HEK293 (cell line): Measurements from ENCODE around the gene TSPAN1.
"Not testable (repeated sequence)": the region's sequence is repeated elsewhere in the genome, so short reads cannot be mapped to it uniquely, and the experiment has no call there.

Source experiments
- CTCF ChIA-PET: fragments of 350-600 bp; formaldehyde crosslinking; extraction: SDS; loops from one replicate; lab custom pipeline; 2021; ENCODE audit warnings: antibody characterized with exemption; lab: Yijun Ruan, JAX
- POLR2A ChIA-PET: fragments of 300-600 bp; formaldehyde crosslinking; extraction: SDS; loops from one replicate; lab custom pipeline; 2020; ENCODE audit warnings: antibody characterized with exemption, inconsistent platforms; lab: Yijun Ruan, JAX
- H3K27ac ChIP-seq: fragments of 200-500 bp; sonication (Bioruptor generic); 2 replicates; pipeline ENCODE4 v1.5.1; 2014; ENCODE audit warnings: low read depth, low read length, control low read depth, inconsistent platforms; ENCODE audit errors: extremely low read depth
- H3K36me3 ChIP-seq, 2 experiments: fragments of 200-500 bp in 1 of 2; sonication (Bioruptor generic) in 1 of 2; 1 replicate in 1 of 2; 2 replicates in 1 of 2; pipeline ENCODE4 v1.5.1; 2014 to 2017; ENCODE audit warnings: inconsistent platforms in 2 of 2, low read length in 2 of 2; ENCODE audit not compliant: control insufficient read depth in 2 of 2, insufficient read depth in 1 of 2
- H3K4me1 ChIP-seq: fragments of 200-500 bp; sonication (Bioruptor generic); 2 replicates; pipeline ENCODE4 v1.5.1; 2014; ENCODE audit warnings: mild to moderate bottlenecking, low read length, inconsistent platforms; ENCODE audit not compliant: control insufficient read depth, insufficient read depth
- H3K4me3 ChIP-seq: 2 replicates; pipeline ENCODE4 v1.5.1; 2011; ENCODE audit warnings: low read depth, mild to moderate bottlenecking, control low read depth, low read length, moderate library complexity
- H3K9me3 ChIP-seq: fragments of 200-500 bp; sonication (Bioruptor generic); 2 replicates; pipeline ENCODE4 v1.5.1; 2014; ENCODE audit warnings: low read depth, low read length, inconsistent platforms; ENCODE audit not compliant: control insufficient read depth, insufficient read depth
- BCL11A ChIP-seq: fragments of 450-650 bp; formaldehyde crosslinking; IDR thresholded peaks from 2 replicates; pipeline ENCODE4 v1.5.1; 2016; ENCODE audit warnings: low read depth, missing biosample characterization, missing genetic modification characterization
- HOXA7 ChIP-seq: sonication (generic); formaldehyde crosslinking; IDR thresholded peaks from 2 replicates; pipeline ENCODE4 v1.8.1; 2022; ENCODE audit warnings: missing genetic modification reagents, borderline replicate concordance
- SP7 ChIP-seq: fragments of 450-650 bp; formaldehyde crosslinking; IDR thresholded peaks from 2 replicates; pipeline ENCODE4 v1.5.1; 2016; ENCODE audit warnings: missing biosample characterization, missing genetic modification characterization
- YY2 ChIP-seq: fragments of 450-650 bp; formaldehyde crosslinking; IDR thresholded peaks from 2 replicates; pipeline ENCODE4 v1.5.1; 2016; ENCODE audit warnings: missing biosample characterization, missing genetic modification characterization
- ZBTB20 ChIP-seq: fragments of 450-650 bp; formaldehyde crosslinking; IDR thresholded peaks from 2 replicates; pipeline ENCODE4 v1.5.1; 2016; ENCODE audit warnings: missing biosample characterization, missing genetic modification characterization
- ZBTB8A ChIP-seq: fragments of 450-650 bp; formaldehyde crosslinking; IDR thresholded peaks from 2 replicates; pipeline ENCODE4 v1.5.1; 2016; ENCODE audit warnings: missing biosample characterization, missing genetic modification characterization
- ZEB2 ChIP-seq: fragments of 450-650 bp; formaldehyde crosslinking; IDR thresholded peaks from 2 replicates; pipeline ENCODE4 v1.5.1; 2016; ENCODE audit warnings: missing biosample characterization, missing genetic modification characterization
- ZFP41 ChIP-seq: fragments of 450-650 bp; formaldehyde crosslinking; IDR thresholded peaks from 2 replicates; pipeline ENCODE4 v1.5.1; 2016; ENCODE audit warnings: missing biosample characterization, missing genetic modification characterization, borderline replicate concordance
- ZNF121 ChIP-seq: fragments of 450-650 bp; formaldehyde crosslinking; IDR thresholded peaks from 2 replicates; pipeline ENCODE4 v1.5.1; 2016; ENCODE audit warnings: missing biosample characterization, missing genetic modification characterization
- ZNF132 ChIP-seq: fragments of 450-650 bp; formaldehyde crosslinking; IDR thresholded peaks from 2 replicates; pipeline ENCODE4 v1.5.1; 2017; ENCODE audit warnings: missing biosample characterization, missing genetic modification characterization, borderline replicate concordance
- ZNF2 ChIP-seq: fragments of 450-650 bp; formaldehyde crosslinking; IDR thresholded peaks from 2 replicates; pipeline ENCODE4 v1.5.1; 2016; ENCODE audit warnings: missing biosample characterization, missing genetic modification characterization
- ZNF24 ChIP-seq: fragments of 450-650 bp; formaldehyde crosslinking; IDR thresholded peaks from 2 replicates; pipeline ENCODE4 v1.5.1; 2016; ENCODE audit warnings: missing biosample characterization, missing genetic modification characterization
- ZNF350 ChIP-seq: fragments of 450-650 bp; formaldehyde crosslinking; IDR thresholded peaks from 2 replicates; pipeline ENCODE4 v1.5.0; 2017; ENCODE audit warnings: missing biosample characterization, mild to moderate bottlenecking, missing genetic modification characterization
- ZNF416 ChIP-seq: fragments of 450-650 bp; formaldehyde crosslinking; IDR thresholded peaks from 2 replicates; pipeline ENCODE4 v1.5.1; 2016; ENCODE audit warnings: missing biosample characterization, missing genetic modification characterization
- ZNF549 ChIP-seq: fragments of 450-650 bp; IDR thresholded peaks from 2 replicates; pipeline ENCODE4 v1.5.1; 2018; ENCODE audit warnings: missing biosample characterization, missing genetic modification characterization, mild to moderate bottlenecking, inconsistent platforms, moderate library complexity
- ZNF624 ChIP-seq: fragments of 450-650 bp; formaldehyde crosslinking; IDR thresholded peaks from 2 replicates; pipeline ENCODE4 v1.5.1; 2017; ENCODE audit warnings: missing biosample characterization, missing genetic modification characterization
- ZNF626 ChIP-seq: fragments of 450-650 bp; sonication (Bioruptor Pico); formaldehyde crosslinking; IDR thresholded peaks from 2 replicates; pipeline ENCODE4 v1.5.1; 2018; ENCODE audit warnings: missing biosample characterization, missing genetic modification characterization, inconsistent platforms
- ZNF654 ChIP-seq: fragments of 450-650 bp; formaldehyde crosslinking; IDR thresholded peaks from 2 replicates; pipeline ENCODE4 v1.5.1; 2016; ENCODE audit warnings: low read depth, missing biosample characterization, missing genetic modification characterization
- ZNF660 ChIP-seq: fragments of 450-650 bp; IDR thresholded peaks from 2 replicates; pipeline ENCODE4 v1.5.1; 2018; ENCODE audit warnings: missing biosample characterization, mild to moderate bottlenecking, missing genetic modification characterization
- ZNF843 ChIP-seq: fragments of 450-650 bp; formaldehyde crosslinking; IDR thresholded peaks from 2 replicates; pipeline ENCODE4 v1.5.1; 2016; ENCODE audit warnings: missing biosample characterization, missing genetic modification characterization
- ZSCAN30 ChIP-seq: fragments of 450-650 bp; IDR thresholded peaks from 2 replicates; pipeline ENCODE4 v1.5.1; 2018; ENCODE audit warnings: missing biosample characterization, mild to moderate bottlenecking, missing genetic modification characterization, moderate library complexity
- TF ChIP-seq, protein P1 (sequence below): IDR thresholded peaks from 2 replicates; pipeline ENCODE4 v1.6.1; 2011; ENCODE audit warnings: mild to moderate bottlenecking, low read depth, low read length, borderline replicate concordance
- TF ChIP-seq, protein P2 (sequence below): fragments of 450-650 bp; formaldehyde crosslinking; IDR thresholded peaks from 2 replicates; pipeline ENCODE4 v1.5.1; 2016; ENCODE audit warnings: missing biosample characterization, missing genetic modification characterization
- TF ChIP-seq, protein P3 (sequence below): fragments of 450-650 bp; formaldehyde crosslinking; IDR thresholded peaks from 2 replicates; pipeline ENCODE4 v1.5.1; 2016; ENCODE audit warnings: missing biosample characterization, missing genetic modification characterization
- TF ChIP-seq, protein P4 (sequence below): fragments of 450-650 bp; formaldehyde crosslinking; IDR thresholded peaks from 2 replicates; pipeline ENCODE4 v1.5.1; 2016; ENCODE audit warnings: missing biosample characterization, missing genetic modification characterization
- TF ChIP-seq, protein P5 (sequence below): fragments of 450-650 bp; formaldehyde crosslinking; IDR thresholded peaks from 2 replicates; pipeline ENCODE4 v1.5.1; 2016; ENCODE audit warnings: missing biosample characterization, missing genetic modification characterization

The TSPAN1 gene

DNA sequence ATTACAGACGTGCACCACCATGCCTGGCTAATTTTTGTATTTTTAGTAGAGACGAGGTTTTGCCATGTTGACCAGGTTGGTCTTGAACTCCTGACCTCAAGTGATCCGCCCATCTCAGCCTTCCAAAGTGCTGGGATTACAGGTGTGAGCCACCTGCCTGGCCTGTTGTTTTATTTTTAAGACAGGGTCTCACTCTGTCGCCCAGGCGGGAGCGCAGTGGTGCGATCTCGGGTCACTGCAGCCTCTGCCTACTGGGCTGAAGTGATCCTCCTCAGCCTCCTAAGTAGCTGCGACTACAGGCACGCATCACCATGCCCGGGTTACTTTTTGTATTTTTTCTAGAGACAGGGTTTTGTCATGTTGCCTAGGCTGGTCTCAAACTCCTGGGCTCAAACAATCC, 48.2 kb downstream of the TSPAN1 start:
- TF ChIP-seq ZNF121 (tag by site-specific recombination), result peak; percentile 34; the same call in 1 of the 2 replicates
- H3K9me3 ChIP-seq, H3K4me3 ChIP-seq, H3K27ac ChIP-seq, H3K36me3 ChIP-seq, H3K4me1 ChIP-seq: not testable (repeated sequence)
- CTCF ChIA-PET, result interaction anchor here (0.6 to 6.2 kb wide), 38 partner anchors 9 to 884 kb away, joined by 3 to 71 read pairs (median 6); partner anchors contain the start of genes LURAP1, NSUN4, P3R3URF and POMGNT1
- POLR2A ChIA-PET, result interaction anchor here (0.5 to 1.3 kb wide), 7 partner anchors 9 to 540 kb away, joined by 3 to 7 read pairs (median 3); partner anchors contain the start of genes PIK3R3 and RAD54L

DNA sequence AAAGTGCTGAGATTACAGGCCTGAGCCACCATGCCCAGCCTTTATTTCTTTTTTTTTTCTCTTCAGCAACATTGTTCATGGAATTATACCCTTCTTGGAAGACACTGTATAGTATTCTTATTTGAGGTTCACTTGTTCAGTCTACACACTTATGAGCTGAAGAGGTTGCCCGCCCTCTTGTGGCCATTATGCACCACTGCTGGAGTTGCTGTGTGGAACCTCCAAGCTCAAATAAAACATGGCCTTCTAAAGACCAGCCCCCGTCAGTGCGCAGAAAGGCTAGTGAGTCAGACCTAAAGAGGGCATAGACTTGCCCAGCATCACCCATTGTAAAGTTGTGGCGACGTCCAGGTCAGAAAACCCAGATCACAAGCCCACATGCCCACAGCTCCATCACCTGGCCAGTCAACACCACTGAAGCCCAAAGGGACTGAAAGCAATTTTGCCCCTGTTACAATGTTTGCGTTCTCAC, 48.6 kb downstream of the TSPAN1 start:
- Histone ChIP-seq H3K4me1 (no peaks in the 10 kb centered on the region), H3K9me3 (no peaks in the 10 kb centered on the region), H3K36me3 (peaks cover 0 to 6% of the 10 kb centered on the region in 2 experiments; a peak in 1 of 3 replicates), H3K4me3 (no peak overlapping the region), H3K27ac (no peak overlapping the region)
- POLR2A ChIA-PET, result interaction anchor here (0.5 to 1.3 kb wide), 9 partner anchors 9 to 540 kb away, joined by 3 to 7 read pairs (median 3); partner anchors contain the start of genes PIK3R3 and RAD54L
- CTCF ChIA-PET, result interaction anchor here (0.6 to 6.2 kb wide), 47 partner anchors 9 to 1367 kb away, joined by 3 to 71 read pairs (median 4); partner anchors contain the start of genes LURAP1, NSUN4, P3R3URF and POMGNT1
- no peak for TF ChIP-seq YY2 (tag by site-specific recombination)
- peak; percentile 97 for TF ChIP-seq ZNF2 (tag by site-specific recombination)
- TF ChIP-seq ZNF843 (tag by site-specific recombination), result no peak
- TF ChIP-seq, protein P1, sequence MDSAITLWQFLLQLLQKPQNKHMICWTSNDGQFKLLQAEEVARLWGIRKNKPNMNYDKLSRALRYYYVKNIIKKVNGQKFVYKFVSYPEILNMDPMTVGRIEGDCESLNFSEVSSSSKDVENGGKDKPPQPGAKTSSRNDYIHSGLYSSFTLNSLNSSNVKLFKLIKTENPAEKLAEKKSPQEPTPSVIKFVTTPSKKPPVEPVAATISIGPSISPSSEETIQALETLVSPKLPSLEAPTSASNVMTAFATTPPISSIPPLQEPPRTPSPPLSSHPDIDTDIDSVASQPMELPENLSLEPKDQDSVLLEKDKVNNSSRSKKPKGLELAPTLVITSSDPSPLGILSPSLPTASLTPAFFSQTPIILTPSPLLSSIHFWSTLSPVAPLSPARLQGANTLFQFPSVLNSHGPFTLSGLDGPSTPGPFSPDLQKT, result no peak
- TF ChIP-seq SP7, result 0 out of 2 replicates have a peak, but pooled peaks have one; percentile 30
- peak; percentile 20; the same call in 1 of the 2 replicates for TF ChIP-seq ZSCAN30 (tag by site-specific recombination)
- TF ChIP-seq BCL11A (tag by site-specific recombination), result no peak
- peak; percentile 60 for TF ChIP-seq ZNF660
- no peak for TF ChIP-seq ZNF132
- TF ChIP-seq, protein P2, sequence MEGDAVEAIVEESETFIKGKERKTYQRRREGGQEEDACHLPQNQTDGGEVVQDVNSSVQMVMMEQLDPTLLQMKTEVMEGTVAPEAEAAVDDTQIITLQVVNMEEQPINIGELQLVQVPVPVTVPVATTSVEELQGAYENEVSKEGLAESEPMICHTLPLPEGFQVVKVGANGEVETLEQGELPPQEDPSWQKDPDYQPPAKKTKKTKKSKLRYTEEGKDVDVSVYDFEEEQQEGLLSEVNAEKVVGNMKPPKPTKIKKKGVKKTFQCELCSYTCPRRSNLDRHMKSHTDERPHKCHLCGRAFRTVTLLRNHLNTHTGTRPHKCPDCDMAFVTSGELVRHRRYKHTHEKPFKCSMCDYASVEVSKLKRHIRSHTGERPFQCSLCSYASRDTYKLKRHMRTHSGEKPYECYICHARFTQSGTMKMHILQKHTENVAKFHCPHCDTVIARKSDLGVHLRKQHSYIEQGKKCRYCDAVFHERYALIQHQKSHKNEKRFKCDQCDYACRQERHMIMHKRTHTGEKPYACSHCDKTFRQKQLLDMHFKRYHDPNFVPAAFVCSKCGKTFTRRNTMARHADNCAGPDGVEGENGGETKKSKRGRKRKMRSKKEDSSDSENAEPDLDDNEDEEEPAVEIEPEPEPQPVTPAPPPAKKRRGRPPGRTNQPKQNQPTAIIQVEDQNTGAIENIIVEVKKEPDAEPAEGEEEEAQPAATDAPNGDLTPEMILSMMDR (tag by site-specific recombination), result peak; percentile 93
- no peak for TF ChIP-seq ZNF416 (tag by site-specific recombination)
- TF ChIP-seq ZBTB8A, result peak; percentile 69
- TF ChIP-seq ZEB2, result no peak
- TF ChIP-seq ZNF624 (tag by site-specific recombination), result no peak
- no peak for TF ChIP-seq ZNF626 (tag by site-specific recombination)
- TF ChIP-seq, protein P3, sequence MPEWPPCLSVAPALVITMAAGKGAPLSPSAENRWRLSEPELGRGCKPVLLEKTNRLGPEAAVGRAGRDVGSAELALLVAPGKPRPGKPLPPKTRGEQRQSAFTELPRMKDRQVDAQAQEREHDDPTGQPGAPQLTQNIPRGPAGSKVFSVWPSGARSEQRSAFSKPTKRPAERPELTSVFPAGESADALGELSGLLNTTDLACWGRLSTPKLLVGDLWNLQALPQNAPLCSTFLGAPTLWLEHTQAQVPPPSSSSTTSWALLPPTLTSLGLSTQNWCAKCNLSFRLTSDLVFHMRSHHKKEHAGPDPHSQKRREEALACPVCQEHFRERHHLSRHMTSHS (tag by site-specific recombination), result no peak
- peak; percentile 71; the same call in 1 of the 2 replicates for TF ChIP-seq ZBTB20 (tag by site-specific recombination)
- TF ChIP-seq ZNF654 (tag by site-specific recombination), result peak; percentile 93
- TF ChIP-seq, protein P4, sequence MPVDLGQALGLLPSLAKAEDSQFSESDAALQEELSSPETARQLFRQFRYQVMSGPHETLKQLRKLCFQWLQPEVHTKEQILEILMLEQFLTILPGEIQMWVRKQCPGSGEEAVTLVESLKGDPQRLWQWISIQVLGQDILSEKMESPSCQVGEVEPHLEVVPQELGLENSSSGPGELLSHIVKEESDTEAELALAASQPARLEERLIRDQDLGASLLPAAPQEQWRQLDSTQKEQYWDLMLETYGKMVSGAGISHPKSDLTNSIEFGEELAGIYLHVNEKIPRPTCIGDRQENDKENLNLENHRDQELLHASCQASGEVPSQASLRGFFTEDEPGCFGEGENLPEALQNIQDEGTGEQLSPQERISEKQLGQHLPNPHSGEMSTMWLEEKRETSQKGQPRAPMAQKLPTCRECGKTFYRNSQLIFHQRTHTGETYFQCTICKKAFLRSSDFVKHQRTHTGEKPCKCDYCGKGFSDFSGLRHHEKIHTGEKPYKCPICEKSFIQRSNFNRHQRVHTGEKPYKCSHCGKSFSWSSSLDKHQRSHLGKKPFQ, result no peak
- TF ChIP-seq HOXA7 (CRISPR knock-in tag), result no peak
- TF ChIP-seq, protein P5, sequence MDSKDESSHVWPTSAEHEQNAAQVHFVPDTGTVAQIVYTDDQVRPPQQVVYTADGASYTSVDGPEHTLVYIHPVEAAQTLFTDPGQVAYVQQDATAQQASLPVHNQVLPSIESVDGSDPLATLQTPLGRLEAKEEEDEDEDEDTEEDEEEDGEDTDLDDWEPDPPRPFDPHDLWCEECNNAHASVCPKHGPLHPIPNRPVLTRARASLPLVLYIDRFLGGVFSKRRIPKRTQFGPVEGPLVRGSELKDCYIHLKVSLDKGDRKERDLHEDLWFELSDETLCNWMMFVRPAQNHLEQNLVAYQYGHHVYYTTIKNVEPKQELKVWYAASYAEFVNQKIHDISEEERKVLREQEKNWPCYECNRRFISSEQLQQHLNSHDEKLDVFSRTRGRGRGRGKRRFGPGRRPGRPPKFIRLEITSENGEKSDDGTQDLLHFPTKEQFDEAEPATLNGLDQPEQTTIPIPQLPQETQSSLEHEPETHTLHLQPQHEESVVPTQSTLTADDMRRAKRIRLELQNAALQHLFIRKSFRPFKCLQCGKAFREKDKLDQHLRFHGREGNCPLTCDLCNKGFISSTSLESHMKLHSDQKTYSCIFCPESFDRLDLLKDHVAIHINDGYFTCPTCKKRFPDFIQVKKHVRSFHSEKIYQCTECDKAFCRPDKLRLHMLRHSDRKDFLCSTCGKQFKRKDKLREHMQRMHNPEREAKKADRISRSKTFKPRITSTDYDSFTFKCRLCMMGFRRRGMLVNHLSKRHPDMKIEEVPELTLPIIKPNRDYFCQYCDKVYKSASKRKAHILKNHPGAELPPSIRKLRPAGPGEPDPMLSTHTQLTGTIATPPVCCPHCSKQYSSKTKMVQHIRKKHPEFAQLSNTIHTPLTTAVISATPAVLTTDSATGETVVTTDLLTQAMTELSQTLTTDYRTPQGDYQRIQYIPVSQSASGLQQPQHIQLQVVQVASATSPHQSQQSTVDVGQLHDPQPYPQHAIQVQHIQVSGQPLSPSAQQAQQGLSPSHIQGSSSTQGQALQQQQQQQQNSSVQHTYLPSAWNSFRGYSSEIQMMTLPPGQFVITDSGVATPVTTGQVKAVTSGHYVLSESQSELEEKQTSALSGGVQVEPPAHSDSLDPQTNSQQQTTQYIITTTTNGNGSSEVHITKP (tag by site-specific recombination), result 0 out of 2 replicates have a peak, but pooled peaks have one; percentile 11
- no peak for TF ChIP-seq ZFP41 (tag by site-specific recombination)
- no peak for TF ChIP-seq ZNF24
- no peak for TF ChIP-seq ZNF549 (tag by site-specific recombination)
- TF ChIP-seq ZNF350, result no peak
